ENCODE results near the gene SRF.

Gene SRF

GRCh38 chr6:43216200-43216599 lies 45.1 kb downstream of the SRF start:
- DNase-seq (ENCODE audit: low read depth): no peak

DNA sequence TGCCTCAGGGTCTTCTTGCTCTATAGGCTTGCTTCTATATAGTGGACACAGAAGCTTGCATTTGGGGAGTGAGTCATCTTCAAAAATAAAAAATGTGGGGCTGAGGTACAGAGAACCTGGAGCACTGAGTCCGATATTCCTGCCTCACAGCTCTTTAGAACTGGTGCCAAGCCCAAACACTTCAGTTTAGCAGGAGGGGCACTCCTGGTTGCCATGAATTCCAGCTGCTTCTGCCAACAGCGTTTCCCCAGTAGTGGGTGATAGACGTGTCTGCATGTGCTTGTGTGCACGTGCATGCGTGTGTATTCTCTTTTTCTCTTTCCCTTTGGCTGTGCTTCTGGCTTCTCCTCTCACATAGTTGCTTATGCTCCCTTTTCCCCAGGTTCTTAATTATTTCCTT lies 46.3 kb downstream of the SRF start:
- no peak for DNase-seq (ENCODE audit: low read depth)

- no peak for DNase-seq (ENCODE audit: low read depth)
These were observed 48.0 kb downstream of the SRF start for GRCh38 chr6:43219119-43219518.

DNA sequence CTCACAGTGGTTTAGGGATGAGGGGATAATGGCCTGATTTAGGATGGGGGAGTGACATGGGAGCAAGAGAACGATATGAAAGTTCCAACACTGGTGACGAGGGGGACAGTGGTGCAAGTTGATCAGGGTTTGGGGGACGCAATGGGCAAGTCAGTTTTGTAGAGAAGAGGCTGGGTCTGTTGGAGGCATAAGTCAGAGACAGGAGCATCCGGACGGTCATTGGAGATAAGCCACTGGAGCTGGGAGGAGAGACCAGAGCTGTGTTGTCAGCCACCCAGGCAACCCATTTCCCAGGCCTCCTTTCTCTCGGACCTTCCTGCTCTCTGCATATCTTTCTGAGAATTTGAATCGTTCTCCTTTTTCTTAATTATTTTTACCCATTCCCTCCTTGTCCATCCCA lies 48.7 kb downstream of the SRF start:
- DNase-seq (ENCODE audit: low read depth): no peak

GRCh38 chr6:43220439-43220951 lies 49.4 kb downstream of the SRF start:
- DNase-seq (ENCODE audit: low read depth): no peak

DNA sequence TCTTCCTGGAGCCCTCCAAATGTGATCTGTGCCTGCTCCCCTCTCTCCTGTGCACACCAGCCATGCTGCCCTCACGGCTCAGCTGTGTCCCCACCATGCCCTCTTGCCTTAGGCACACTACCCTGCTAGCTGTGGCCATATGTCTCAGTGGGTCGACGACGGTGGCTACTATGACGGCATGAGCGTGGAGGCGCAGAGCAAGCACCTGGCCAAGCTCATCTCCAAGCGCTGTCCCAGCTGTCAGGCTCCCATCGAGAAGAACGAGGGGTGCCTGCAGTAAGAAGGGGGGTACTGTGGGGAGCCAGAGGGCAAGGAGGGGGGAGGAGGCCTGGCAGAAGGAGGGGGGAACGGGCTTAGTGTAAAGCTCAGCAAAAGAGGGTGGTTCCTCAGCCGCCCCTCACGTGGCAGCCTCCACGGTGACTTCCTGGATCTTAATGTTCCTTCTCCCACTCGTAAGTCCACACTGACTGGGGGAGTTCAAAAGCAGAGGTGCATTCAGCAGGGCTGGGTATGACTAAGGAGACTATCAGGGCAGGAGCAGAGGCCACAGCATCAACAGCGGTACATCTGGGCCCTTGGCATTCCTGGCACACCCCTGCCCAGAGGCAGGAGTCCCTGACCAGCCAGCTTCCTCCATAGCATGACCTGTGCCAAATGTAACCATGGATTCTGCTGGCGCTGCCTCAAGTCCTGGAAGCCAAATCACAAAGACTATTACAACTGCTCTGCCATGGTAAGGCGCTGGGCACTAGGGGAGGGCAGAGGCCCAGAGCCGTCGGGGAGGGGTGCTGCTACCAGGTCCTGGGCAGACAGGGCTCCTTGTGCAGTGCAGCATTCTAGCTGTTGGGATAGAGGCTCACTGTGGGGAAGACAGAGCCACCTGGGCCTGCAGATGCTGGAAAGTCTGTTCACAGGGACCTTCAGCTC lies 50.2 kb downstream of the SRF start:
- no peak for DNase-seq (ENCODE audit: low read depth)

DNA sequence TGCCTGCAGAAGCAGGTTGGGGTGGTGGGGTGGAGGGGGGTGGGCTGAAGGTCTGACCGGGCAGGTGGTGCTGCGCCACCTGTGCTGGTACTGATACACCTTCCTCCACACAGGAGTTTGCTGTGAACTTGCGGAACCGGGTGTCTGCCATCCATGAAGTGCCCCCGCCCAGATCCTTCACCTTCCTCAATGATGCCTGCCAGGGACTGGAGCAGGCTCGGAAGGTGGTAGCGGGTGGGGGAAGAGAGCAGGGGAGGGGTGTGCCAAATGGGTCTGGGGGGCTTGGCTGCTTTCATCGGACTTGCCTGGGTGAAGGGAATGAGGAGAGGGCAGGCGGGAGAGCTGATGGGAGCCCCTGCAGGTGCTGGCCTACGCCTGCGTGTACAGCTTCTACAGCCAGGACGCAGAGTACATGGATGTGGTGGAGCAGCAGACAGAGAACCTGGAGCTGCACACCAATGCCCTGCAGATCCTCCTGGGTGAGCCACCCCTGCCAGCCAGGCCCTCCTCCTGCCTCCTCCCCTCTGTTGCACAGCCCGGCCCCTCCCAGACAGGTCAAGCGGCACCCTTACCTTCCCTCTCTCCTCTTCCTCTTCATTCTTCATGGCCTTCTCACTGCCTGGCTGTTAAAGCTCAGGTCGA lies 51.5 kb downstream of the SRF start:
- no peak for DNase-seq (ENCODE audit: low read depth)

GRCh38 chr6:43223175-43223574 lies 52.1 kb downstream of the SRF start:
- no peak for DNase-seq (ENCODE audit: low read depth)

GRCh38 chr6:43226192-43226851 lies 55.3 kb downstream of the SRF start:
- DNase-seq (ENCODE audit: low read depth): no peak

GRCh38 chr6:43228951-43229802 lies 58.1 kb downstream of the SRF start, which contains the start of gene DNPH1:
Gene DNPH1 (minus strand): TSS chr6:43229481. CDS start chr6:43229456, 25 bp downstream.
- DNase-seq (ENCODE audit: low read depth): peak; percentile 59

GRCh38 chr6:43229803-43230620 lies 58.9 kb downstream of the SRF start:
- no peak for DNase-seq (ENCODE audit: low read depth)

DNA sequence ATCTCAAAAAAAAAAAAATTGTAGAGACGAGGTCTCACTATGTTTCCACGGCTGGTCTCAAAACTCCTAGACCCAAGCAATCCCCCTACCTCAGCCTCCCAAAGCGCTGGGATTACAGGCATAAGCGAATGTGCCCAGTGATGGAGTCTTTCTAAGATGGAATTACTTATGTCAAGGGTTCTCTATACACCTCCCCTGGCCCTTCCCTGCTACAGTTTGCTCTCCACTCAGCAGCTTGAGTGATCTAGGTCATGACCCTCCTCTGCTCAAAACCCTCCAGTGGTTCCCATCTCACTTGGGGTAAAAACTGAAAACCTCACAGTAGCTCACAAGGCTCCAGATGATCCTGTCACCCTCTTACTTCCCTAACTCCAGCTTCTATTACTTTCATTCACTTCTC lies 60.0 kb downstream of the SRF start:
- no peak for DNase-seq (ENCODE audit: low read depth)

Data from iris pigment epithelial cell (primary cell).